Activated naive CD4-positive, alpha-beta T cell treated with anti-CD3 and anti-CD28 coated beads, Interleukin-2, amount 50 U/mL, for 72 hours (primary cell): ENCODE data around the gene NSMCE3. TPM values are rescaled to one million over a fixed set of nuclear protein-coding genes. Genes with fewer than 3 reads are reported as not detected.
"Not testable (repeated sequence)": the region's sequence is repeated elsewhere in the genome, so short reads cannot be mapped to it uniquely, and the experiment has no call there.

Source experiments
- ATAC-seq, 2 donors: fragments of 150-1000 bp; cut with Tn5 transposase; 2 replicates each; pipeline ENCODE4 v1.10.0; 2021; ENCODE audit warnings: mild to moderate bottlenecking in 2 of 2, moderate library complexity in 2 of 2
- DNase-seq, 2 donors: peaks; one replicate each; pipeline ENCODE4 v3.0.0; 2021 to 2022; ENCODE audit warnings: low spot score in 2 of 2
- H3K27ac Mint-ChIP-seq, 2 donors: one replicate each; pipeline ENCODE4 v1.8.0; 2022; ENCODE audit warnings: mild to moderate bottlenecking in 2 of 2, mixed read lengths in 2 of 2
- H3K36me3 Mint-ChIP-seq, 2 donors: one replicate each; pipeline ENCODE4 v1.8.0; 2022; ENCODE audit warnings: mixed read lengths in 2 of 2
- H3K9me3 Mint-ChIP-seq, 2 donors: one replicate each; pipeline ENCODE4 v1.8.0; 2022; ENCODE audit warnings: mixed read lengths in 2 of 2
- total RNA-seq, 2 donors: library from RNA; stranded (reverse); gene quantifications; one replicate each; pipeline ENCODE4 v1.2.3, GENCODE V29; 2022

NSMCE3 gene
- total RNA-seq, 2 donors from 2014 or later = 6.4 to 7.9 TPM

DNA sequence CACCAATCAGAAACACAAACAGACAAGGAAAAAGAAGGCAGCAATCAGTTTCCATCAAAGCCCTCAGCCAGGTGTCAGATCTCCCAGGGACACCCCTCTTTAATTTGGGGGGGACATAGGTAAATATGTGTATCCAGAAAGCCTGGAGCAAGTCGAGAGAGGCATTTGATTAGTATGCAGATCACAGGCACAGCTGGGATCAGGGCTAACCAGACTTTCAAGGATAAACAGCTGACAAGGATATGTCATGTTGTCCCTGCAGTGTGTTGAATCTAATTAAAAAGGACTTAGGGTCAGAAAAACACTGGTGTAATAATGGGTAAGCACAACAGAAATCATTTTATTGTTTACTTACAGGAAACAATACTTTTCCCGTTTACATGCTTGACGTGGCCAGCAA is 30.2 kb downstream of the NSMCE3 start:
- ATAC-seq = no peak
- DNase-seq = no peak
- no peaks in the 10 kb centered on the region for H3K36me3 Mint-ChIP-seq
- H3K9me3 Mint-ChIP-seq = peaks cover 0 to 4% of the 10 kb centered on the region in 2 donors
- H3K27ac Mint-ChIP-seq = no peak overlapping the region

DNA sequence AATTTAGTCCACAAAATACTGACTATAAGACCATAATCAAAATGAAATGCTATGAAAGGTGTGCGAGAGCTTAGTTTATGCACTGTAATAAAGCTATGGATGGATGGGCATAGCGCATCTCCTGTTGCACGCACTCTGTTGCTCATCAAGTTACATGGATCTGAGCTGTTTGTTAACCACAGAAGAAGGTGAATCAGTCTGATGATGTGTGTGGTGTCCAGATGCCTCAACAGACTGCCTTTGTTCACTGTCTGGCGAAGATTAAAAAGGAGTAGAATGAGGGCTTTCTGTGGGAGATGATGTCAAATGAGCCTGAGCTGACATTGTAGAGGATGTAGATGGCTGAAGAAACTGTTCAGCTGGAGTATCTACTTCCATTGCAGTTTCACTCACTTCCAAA is 36.1 kb downstream of the NSMCE3 start:
- peaks cover 0 to 4% of the 10 kb centered on the region in 2 donors for H3K9me3 Mint-ChIP-seq
- no peaks in the 10 kb centered on the region for H3K36me3 Mint-ChIP-seq
- no peak for ATAC-seq
- H3K27ac Mint-ChIP-seq = no peak overlapping the region
- no peak for DNase-seq

GRCh38 chr15:29226436-29227208 is 43.0 kb downstream of the NSMCE3 start:
- ATAC-seq = no peak
- no peak for DNase-seq
- Mint-ChIP-seq H3K27ac (peak overlapping the region in 1 of 2 donors; percentile 79), H3K36me3 (no peaks in the 10 kb centered on the region), H3K9me3 (no peaks in the 10 kb centered on the region)

- H3K36me3 Mint-ChIP-seq = no peaks in the 10 kb centered on the region
- ATAC-seq (no peak), DNase-seq (no peak)
- H3K27ac Mint-ChIP-seq = no peak overlapping the region
- H3K9me3 Mint-ChIP-seq = no peaks in the 10 kb centered on the region
These were observed 43.9 kb downstream of the NSMCE3 start for GRCh38 chr15:29225534-29226234.

- H3K27ac Mint-ChIP-seq, DNase-seq, H3K36me3 Mint-ChIP-seq, ATAC-seq, H3K9me3 Mint-ChIP-seq: not testable (repeated sequence)
These were observed 44.6 kb downstream of the NSMCE3 start for GRCh38 chr15:29224987-29225363.

DNA sequence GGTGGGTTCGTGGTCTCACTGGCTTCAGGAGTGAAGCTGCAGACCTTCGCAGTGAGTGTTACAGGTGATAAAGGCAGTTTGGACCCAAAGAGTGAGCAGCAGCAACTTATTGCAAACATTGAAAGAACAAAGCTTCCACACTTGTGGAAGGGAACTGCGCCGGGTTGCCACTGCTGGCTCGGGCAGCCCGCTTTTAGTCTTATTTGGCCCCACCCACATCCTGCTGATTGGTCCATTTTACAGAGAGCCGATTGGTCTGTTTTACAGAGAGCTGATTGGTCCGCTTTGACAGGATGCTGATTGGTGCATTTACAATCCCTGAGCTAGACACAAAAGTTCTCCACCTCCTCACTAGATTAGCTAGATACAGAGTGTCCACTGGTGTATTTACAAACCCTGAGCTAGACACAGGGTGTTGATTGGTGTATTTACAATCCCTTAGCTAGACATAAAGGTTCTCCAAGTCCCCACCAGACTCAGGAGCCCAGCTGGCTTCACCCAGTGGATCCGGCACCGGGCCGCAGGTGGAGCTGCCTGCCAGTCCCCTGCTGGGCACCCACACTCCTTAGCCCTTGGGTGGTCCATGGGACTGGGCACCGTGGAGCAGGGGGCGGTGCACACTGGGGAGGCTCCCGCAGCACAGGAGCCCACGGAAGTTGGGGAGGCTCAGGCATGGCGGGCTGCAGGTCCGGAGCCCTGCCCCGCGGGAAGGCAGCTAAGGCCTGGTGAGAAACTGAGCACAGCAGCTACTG is 45.2 kb downstream of the NSMCE3 start:
- DNase-seq, ATAC-seq, H3K27ac Mint-ChIP-seq: not testable (repeated sequence)

DNA sequence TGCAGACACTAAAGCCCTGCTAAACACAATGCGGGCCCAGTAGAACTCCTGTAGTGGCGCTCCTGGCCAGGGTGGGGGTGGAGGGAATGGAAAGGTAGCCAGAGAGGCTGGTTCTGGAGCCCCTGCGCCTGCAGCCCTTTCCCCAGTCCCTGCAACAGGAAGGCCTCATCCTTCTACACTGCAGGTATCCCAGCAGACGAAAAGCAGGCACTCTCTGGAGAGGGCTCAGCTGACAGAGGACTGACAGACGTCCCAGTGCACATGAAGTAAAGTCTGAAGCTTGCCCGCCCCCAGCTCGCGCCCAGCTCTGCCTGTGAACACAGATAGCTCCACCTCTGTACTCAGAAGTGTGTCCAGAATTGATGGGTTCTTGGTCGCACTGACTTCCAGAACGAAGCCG is 46.0 kb downstream of the NSMCE3 start:
- no peaks in the 10 kb centered on the region for H3K36me3 Mint-ChIP-seq
- H3K27ac Mint-ChIP-seq = no peak overlapping the region
- DNase-seq (no peak), ATAC-seq (no peak)
- H3K9me3 Mint-ChIP-seq = no peaks in the 10 kb centered on the region

More for the DNA sequence above, 45.2 kb downstream of the NSMCE3 start:
- H3K9me3 Mint-ChIP-seq, H3K36me3 Mint-ChIP-seq: not testable (repeated sequence)

- ATAC-seq (no peak), DNase-seq (no peak)
- Mint-ChIP-seq H3K9me3 (no peaks in the 10 kb centered on the region), H3K27ac (no peak overlapping the region), H3K36me3 (no peaks in the 10 kb centered on the region)
These were observed 47.3 kb downstream of the NSMCE3 start for GRCh38 chr15:29222129-29222853.

GRCh38 chr15:29220852-29221251 is 48.8 kb downstream of the NSMCE3 start:
- ATAC-seq (no peak), DNase-seq (no peak)
- H3K9me3 Mint-ChIP-seq = no peaks in the 10 kb centered on the region
- no peaks in the 10 kb centered on the region for H3K36me3 Mint-ChIP-seq
- H3K27ac Mint-ChIP-seq = no peak overlapping the region

GRCh38 chr15:29216955-29217354 is 52.7 kb downstream of the NSMCE3 start:
- H3K9me3 Mint-ChIP-seq = no peaks in the 10 kb centered on the region
- ATAC-seq (no peak), DNase-seq (no peak)
- H3K36me3 Mint-ChIP-seq = no peaks in the 10 kb centered on the region
- H3K27ac Mint-ChIP-seq = no peak overlapping the region
